Caco-2 (cell line): ENCODE measurements around the gene PTPRO. TPM values are rescaled to one million over a fixed set of nuclear protein-coding genes. Genes with fewer than 3 reads are reported as not detected.

Source experiments
- BruUV-seq: library from RNA; stranded (reverse); fragments of 400-500 nt; replicated peaks from 2 replicates; lab custom pipeline; 2021; lab: Mats Ljungman, UMichigan
- CTCF ChIA-PET: fragments of 300-600 bp; sonication (Branson Sonifier 250); formaldehyde crosslinking; loops from one replicate; lab custom pipeline; 2022; ENCODE audit warnings: antibody characterized with exemption; lab: Charles Lee
- POLR2A ChIA-PET: fragments of 300-600 bp; sonication (Branson Sonifier 250); formaldehyde crosslinking; loops from one replicate; lab custom pipeline; 2022; ENCODE audit warnings: antibody characterized with exemption; lab: Charles Lee
- DNase-seq, 2 experiments: peaks; one replicate each; pipeline versions ENCODE4 v3.0.0 to v3.0.0-alpha.2; 2020 to 2022
- H3K27me3 ChIP-seq: replicated peaks from 2 replicates; pipeline ENCODE4 v1.6.0; 2011; ENCODE audit warnings: low read length; ENCODE audit not compliant: control insufficient read depth, insufficient read depth
- H3K36me3 ChIP-seq: 2 replicates; pipeline ENCODE4 v1.5.1; 2011; ENCODE audit warnings: low read length; ENCODE audit not compliant: control insufficient read depth, insufficient read depth
- H3K4me1 ChIP-seq: fragments of 250-450 bp; sonication (Bioruptor Pico); 2 replicates; pipeline ENCODE4 v1.5.1; 2020; ENCODE audit warnings: mild to moderate bottlenecking
- H3K4me3 ChIP-seq: 2 replicates; pipeline ENCODE4 v1.5.1; 2011; ENCODE audit warnings: low read depth, mild to moderate bottlenecking, control low read depth, low read length
- H3K9me3 ChIP-seq: fragments of 250-450 bp; sonication (Bioruptor Pico); 2 replicates; pipeline ENCODE4 v1.5.1; 2020; ENCODE audit warnings: mild to moderate bottlenecking, moderate library complexity
- H3K27ac Mint-ChIP-seq: one replicate; pipeline ENCODE4 v1.8.0; 2022; ENCODE audit warnings: mixed read lengths; ENCODE audit not compliant: unreplicated experiment
- H3K27me3 Mint-ChIP-seq: one replicate; pipeline ENCODE4 v1.8.0; 2022; ENCODE audit warnings: mixed read lengths; ENCODE audit not compliant: insufficient read depth, unreplicated experiment
- H3K36me3 Mint-ChIP-seq: one replicate; pipeline ENCODE4 v1.8.0; 2022; ENCODE audit warnings: mild to moderate bottlenecking, mixed read lengths; ENCODE audit not compliant: insufficient read depth, unreplicated experiment
- H3K4me1 Mint-ChIP-seq: one replicate; pipeline ENCODE4 v1.8.0; 2022; ENCODE audit warnings: low read depth, mixed read lengths; ENCODE audit not compliant: unreplicated experiment
- H3K4me3 Mint-ChIP-seq: one replicate; pipeline ENCODE4 v1.8.0; 2022; ENCODE audit warnings: mild to moderate bottlenecking, moderate library complexity, mixed read lengths; ENCODE audit not compliant: unreplicated experiment
- H3K9me3 Mint-ChIP-seq: one replicate; pipeline ENCODE4 v1.8.0; 2022; ENCODE audit warnings: mixed read lengths; ENCODE audit not compliant: unreplicated experiment
- CTCF ChIP-seq, 2 experiments: fragments of 200-600 bp in 1 of 2; IDR thresholded peaks; 1 replicate in 1 of 2; 2 replicates in 1 of 2; pipeline versions ENCODE4 v1.5.1 to v1.8.0; 2011 to 2022; ENCODE audit warnings: antibody characterized with exemption in 1 of 2, control low read depth in 1 of 2, inconsistent platforms in 1 of 2, low read depth in 1 of 2, low read length in 1 of 2, mild to moderate bottlenecking in 1 of 2, moderate library complexity in 1 of 2; ENCODE audit not compliant: insufficient read depth in 1 of 2, severe bottlenecking in 1 of 2, unreplicated experiment in 1 of 2
- intact Hi-C: fragments of 100-400 bp; cut with micrococcal nuclease; formaldehyde crosslinking; loops from one replicate; pipeline ENCODE4 v1.10.0; 2022; ENCODE audit not compliant: unreplicated experiment
- total RNA-seq: library from RNA; stranded (reverse); gene quantifications from 2 replicates; pipeline ENCODE4 v1.2.3, GENCODE V29; 2022

The PTPRO gene
- total RNA-seq, 1 experiment from 2014 or later = not detected

- no peaks in the 10 kb centered on the region for H3K36me3 Mint-ChIP-seq
- no TSS peak for BruUV-seq
- H3K27ac Mint-ChIP-seq = no peak overlapping the region
- no peaks in the 10 kb centered on the region for H3K27me3 Mint-ChIP-seq
- Histone ChIP-seq H3K9me3 (no peaks in the 10 kb centered on the region), H3K4me3 (no peak overlapping the region), H3K36me3 (no peaks in the 10 kb centered on the region), H3K27me3 (no peaks in the 10 kb centered on the region), H3K4me1 (no peaks in the 10 kb centered on the region)
- DNase-seq = no peak
- no peaks in the 10 kb centered on the region for H3K9me3 Mint-ChIP-seq
- no peaks in the 10 kb centered on the region for H3K4me1 Mint-ChIP-seq
- intact Hi-C loops = no loop called here
- ChIA-PET CTCF (no interaction called here), POLR2A (no interaction called here)
- H3K4me3 Mint-ChIP-seq = no peak overlapping the region
- no peak for TF ChIP-seq CTCF (IDR thresholded peaks at IDR 0.05; ENCODE audit: insufficient read depth in 1 of 2, low read depth in 1 of 2, low read length in 1 of 2, severe bottlenecking in 1 of 2, unreplicated experiment in 1 of 2)
Observed at GRCh38 chr12:15289192-15289591, 33.1 kb upstream of the PTPRO start.

- H3K4me3 ChIP-seq = no peak overlapping the region
- no peaks in the 10 kb centered on the region for H3K27me3 ChIP-seq
- Mint-ChIP-seq H3K36me3 (no peaks in the 10 kb centered on the region), H3K4me1 (no peaks in the 10 kb centered on the region), H3K4me3 (no peak overlapping the region), H3K27me3 (no peaks in the 10 kb centered on the region), H3K9me3 (peaks cover 17% of the 10 kb centered on the region), H3K27ac (no peak overlapping the region)
- ChIA-PET CTCF (no interaction called here), POLR2A (no interaction called here)
- TF ChIP-seq CTCF (IDR thresholded peaks at IDR 0.05; ENCODE audit: insufficient read depth in 1 of 2, low read depth in 1 of 2, low read length in 1 of 2, severe bottlenecking in 1 of 2, unreplicated experiment in 1 of 2) = no peak
- intact Hi-C loops = no loop called here
- no TSS peak for BruUV-seq
- no peaks in the 10 kb centered on the region; the same call in 1 of the 2 replicates for H3K9me3 ChIP-seq
- DNase-seq = no peak
- H3K4me1 ChIP-seq = no peaks in the 10 kb centered on the region
- no peaks in the 10 kb centered on the region for H3K36me3 ChIP-seq
Observed at GRCh38 chr12:15293731-15294130, 28.6 kb upstream of the PTPRO start.

- Mint-ChIP-seq H3K4me1 (no peaks in the 10 kb centered on the region), H3K27me3 (no peaks in the 10 kb centered on the region), H3K9me3 (peaks cover 41% of the 10 kb centered on the region), H3K27ac (no peak overlapping the region), H3K4me3 (no peak overlapping the region), H3K36me3 (no peaks in the 10 kb centered on the region)
- Histone ChIP-seq H3K36me3 (no peaks in the 10 kb centered on the region), H3K27me3 (no peaks in the 10 kb centered on the region), H3K4me3 (no peak overlapping the region), H3K9me3 (no peaks in the 10 kb centered on the region; the same call in 1 of the 2 replicates), H3K4me1 (no peaks in the 10 kb centered on the region)
- BruUV-seq = no TSS peak
- ChIA-PET POLR2A (no interaction called here), CTCF (no interaction called here)
- no peak for TF ChIP-seq CTCF (IDR thresholded peaks at IDR 0.05; ENCODE audit: insufficient read depth in 1 of 2, low read depth in 1 of 2, low read length in 1 of 2, severe bottlenecking in 1 of 2, unreplicated experiment in 1 of 2)
- DNase-seq = no peak
- intact Hi-C loops = no loop called here
Observed at GRCh38 chr12:15299947-15300346, 22.4 kb upstream of the PTPRO start.
